ENCODE data around the gene SLC44A4.
"Not testable (repeated sequence)": the region's sequence is repeated elsewhere in the genome, so short reads cannot be mapped to it uniquely, and the experiment has no call there.

DNA sequence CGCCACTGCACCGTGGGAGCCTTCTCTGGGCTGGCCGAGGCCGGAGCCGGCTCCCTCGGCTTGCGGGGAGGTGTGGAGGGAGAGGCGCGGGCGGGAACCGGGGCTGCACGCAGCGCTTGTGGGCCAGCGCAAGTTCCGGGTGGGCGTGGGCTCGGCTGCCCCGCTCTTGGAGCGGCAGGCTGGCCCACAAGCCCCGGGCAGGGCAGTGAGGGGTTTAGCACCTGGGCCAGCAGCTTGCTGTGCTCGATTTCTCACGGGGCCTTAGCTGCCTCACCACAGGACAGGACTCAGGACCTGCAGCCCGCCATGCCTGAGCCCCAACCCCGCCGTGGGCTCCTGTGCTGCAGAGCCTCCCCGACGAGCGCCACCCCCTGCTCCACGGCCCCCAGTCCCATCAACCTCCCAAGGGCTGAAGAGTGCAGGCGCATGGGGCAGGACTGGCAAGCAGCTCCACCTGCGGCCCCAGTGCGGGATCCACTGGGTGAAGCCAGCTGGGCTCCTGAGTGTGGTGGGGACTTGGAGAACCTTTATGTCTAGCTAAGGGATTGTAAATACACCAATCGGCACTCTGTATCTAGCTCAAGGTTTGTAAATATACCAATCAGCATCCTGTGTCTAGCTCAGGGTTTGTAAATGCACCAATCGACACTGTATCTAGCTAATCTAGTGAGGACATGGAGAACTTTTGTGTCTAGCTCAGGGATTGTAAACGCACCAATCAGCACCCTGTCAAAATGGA is 26.6 kb downstream of the SLC44A4 start:
- TF ChIP-seq, protein P1, sequence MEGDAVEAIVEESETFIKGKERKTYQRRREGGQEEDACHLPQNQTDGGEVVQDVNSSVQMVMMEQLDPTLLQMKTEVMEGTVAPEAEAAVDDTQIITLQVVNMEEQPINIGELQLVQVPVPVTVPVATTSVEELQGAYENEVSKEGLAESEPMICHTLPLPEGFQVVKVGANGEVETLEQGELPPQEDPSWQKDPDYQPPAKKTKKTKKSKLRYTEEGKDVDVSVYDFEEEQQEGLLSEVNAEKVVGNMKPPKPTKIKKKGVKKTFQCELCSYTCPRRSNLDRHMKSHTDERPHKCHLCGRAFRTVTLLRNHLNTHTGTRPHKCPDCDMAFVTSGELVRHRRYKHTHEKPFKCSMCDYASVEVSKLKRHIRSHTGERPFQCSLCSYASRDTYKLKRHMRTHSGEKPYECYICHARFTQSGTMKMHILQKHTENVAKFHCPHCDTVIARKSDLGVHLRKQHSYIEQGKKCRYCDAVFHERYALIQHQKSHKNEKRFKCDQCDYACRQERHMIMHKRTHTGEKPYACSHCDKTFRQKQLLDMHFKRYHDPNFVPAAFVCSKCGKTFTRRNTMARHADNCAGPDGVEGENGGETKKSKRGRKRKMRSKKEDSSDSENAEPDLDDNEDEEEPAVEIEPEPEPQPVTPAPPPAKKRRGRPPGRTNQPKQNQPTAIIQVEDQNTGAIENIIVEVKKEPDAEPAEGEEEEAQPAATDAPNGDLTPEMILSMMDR (IDR thresholded peaks at IDR 0.05; ENCODE audit: insufficient read depth, low read depth, low read length), result not testable (repeated sequence)
- TF ChIP-seq EZH2 (IDR thresholded peaks at IDR 0.05; ENCODE audit: insufficient read depth, low read length), result not testable (repeated sequence)

All from astrocyte (in vitro differentiated cells and primary cell).